ENCODE results near the gene LIME1.

GRCh38 chr20:63731410-63731809 is 5.1 kb upstream of the LIME1 start:
- TF ChIP-seq, protein P1, sequence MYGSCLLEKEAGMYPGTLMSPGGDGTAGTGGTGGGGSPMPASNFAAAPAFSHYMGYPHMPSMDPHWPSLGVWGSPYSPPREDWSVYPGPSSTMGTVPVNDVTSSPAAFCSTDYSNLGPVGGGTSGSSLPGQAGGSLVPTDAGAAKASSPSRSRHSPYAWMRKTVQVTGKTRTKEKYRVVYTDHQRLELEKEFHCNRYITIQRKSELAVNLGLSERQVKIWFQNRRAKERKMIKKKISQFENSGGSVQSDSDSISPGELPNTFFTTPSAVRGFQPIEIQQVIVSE (CRISPR knock-in tag; IDR thresholded peaks at IDR 0.05; ENCODE audit: borderline replicate concordance) = no peak
- TF ChIP-seq NFYB (CRISPR knock-in tag; conservative IDR thresholded peaks at IDR 0.05; ENCODE audit: low read depth) (no peak), ZNF263 (CRISPR knock-in tag; IDR thresholded peaks at IDR 0.05; ENCODE audit: low read depth) (no peak), ZBTB21 (CRISPR knock-in tag; IDR thresholded peaks at IDR 0.05; ENCODE audit: borderline replicate concordance) (no peak)
- TF ChIP-seq, protein P2, sequence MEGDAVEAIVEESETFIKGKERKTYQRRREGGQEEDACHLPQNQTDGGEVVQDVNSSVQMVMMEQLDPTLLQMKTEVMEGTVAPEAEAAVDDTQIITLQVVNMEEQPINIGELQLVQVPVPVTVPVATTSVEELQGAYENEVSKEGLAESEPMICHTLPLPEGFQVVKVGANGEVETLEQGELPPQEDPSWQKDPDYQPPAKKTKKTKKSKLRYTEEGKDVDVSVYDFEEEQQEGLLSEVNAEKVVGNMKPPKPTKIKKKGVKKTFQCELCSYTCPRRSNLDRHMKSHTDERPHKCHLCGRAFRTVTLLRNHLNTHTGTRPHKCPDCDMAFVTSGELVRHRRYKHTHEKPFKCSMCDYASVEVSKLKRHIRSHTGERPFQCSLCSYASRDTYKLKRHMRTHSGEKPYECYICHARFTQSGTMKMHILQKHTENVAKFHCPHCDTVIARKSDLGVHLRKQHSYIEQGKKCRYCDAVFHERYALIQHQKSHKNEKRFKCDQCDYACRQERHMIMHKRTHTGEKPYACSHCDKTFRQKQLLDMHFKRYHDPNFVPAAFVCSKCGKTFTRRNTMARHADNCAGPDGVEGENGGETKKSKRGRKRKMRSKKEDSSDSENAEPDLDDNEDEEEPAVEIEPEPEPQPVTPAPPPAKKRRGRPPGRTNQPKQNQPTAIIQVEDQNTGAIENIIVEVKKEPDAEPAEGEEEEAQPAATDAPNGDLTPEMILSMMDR (IDR thresholded peaks at IDR 0.05) = no peak

All from WTC11 (cell line).